GM12873 (cell line): ENCODE measurements around the gene PTHLH.

Experiments
- TF ChIP-seq, protein P1 (sequence below): IDR thresholded peaks from 2 replicates; pipeline ENCODE4 v1.5.1; 2012; ENCODE audit warnings: low read depth, mild to moderate bottlenecking, moderate library complexity, low read length, control low read depth; ENCODE audit not compliant: insufficient read depth; ENCODE audit errors: missing control alignments

Gene PTHLH

GRCh38 chr12:27972721-27973120 lies at the start of gene PTHLH:
TSS of gene PTHLH (minus strand) at chr12:27972733. CDS start at chr12:27969494, 3,239 bp downstream.
- TF ChIP-seq, protein P1, sequence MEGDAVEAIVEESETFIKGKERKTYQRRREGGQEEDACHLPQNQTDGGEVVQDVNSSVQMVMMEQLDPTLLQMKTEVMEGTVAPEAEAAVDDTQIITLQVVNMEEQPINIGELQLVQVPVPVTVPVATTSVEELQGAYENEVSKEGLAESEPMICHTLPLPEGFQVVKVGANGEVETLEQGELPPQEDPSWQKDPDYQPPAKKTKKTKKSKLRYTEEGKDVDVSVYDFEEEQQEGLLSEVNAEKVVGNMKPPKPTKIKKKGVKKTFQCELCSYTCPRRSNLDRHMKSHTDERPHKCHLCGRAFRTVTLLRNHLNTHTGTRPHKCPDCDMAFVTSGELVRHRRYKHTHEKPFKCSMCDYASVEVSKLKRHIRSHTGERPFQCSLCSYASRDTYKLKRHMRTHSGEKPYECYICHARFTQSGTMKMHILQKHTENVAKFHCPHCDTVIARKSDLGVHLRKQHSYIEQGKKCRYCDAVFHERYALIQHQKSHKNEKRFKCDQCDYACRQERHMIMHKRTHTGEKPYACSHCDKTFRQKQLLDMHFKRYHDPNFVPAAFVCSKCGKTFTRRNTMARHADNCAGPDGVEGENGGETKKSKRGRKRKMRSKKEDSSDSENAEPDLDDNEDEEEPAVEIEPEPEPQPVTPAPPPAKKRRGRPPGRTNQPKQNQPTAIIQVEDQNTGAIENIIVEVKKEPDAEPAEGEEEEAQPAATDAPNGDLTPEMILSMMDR, result no peak

- TF ChIP-seq, protein P1, result no peak
Measured at GRCh38 chr12:28021704-28022103, 49.2 kb upstream of the PTHLH start.

DNA sequence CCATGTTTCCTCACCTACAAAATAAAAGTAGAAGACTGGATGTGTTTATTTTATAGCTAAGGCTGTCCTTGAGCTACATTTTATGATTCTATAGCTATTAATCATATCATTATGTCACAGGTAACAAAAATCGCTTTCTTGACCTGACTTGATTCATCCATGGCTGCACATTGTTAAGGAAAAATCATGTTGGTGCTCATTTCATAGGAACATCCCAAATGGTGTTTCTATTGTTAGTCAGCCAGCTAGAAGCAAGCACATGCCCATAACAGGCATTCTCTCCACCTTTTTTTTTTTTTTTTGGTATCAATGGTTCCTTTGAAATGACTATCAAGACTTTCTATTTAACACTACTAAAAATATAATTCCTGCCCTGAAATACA lies 45.3 kb upstream of the PTHLH start:
- TF ChIP-seq, protein P1, result no peak

- TF ChIP-seq, protein P1, result no peak
Measured at GRCh38 chr12:28017126-28017872, 44.8 kb upstream of the PTHLH start.

DNA sequence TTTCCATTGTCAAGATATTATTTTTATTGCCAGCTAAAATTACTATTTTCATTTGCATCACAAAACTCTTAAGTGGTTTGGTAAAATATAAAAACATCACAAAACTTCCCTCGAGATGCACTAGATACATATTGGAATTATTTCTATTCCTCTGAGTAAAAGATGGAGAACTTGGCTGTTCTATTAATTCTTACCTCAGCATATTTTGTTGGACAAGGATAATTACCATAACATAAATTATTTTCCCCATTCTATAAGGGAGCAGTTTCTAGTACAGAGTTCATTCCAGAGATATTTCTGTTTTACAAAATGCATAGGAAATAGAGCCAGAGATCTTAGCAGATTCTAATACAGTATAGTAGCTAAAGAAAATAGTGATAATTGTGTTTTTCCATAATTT lies 42.6 kb upstream of the PTHLH start:
- TF ChIP-seq, protein P1, result no peak

DNA sequence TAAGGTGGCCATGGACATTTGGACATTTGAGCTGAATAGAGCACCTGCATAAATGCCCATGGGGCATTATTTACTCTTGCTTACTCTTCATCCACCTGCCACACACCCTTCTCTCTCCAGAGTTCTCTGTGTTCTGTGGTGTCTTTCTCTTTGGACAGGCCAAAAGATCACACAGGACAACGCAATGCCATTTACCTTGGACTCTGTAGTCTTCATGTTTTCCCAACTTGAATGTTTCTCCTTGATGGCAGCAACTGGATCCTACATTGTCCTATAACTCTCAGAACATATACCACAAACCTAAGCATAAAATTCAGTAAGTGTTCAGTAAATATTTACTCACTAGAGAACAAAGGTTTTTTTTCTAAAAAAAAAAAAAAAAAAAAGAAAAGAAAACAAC lies 41.7 kb upstream of the PTHLH start:
- TF ChIP-seq, protein P1, result no peak

DNA sequence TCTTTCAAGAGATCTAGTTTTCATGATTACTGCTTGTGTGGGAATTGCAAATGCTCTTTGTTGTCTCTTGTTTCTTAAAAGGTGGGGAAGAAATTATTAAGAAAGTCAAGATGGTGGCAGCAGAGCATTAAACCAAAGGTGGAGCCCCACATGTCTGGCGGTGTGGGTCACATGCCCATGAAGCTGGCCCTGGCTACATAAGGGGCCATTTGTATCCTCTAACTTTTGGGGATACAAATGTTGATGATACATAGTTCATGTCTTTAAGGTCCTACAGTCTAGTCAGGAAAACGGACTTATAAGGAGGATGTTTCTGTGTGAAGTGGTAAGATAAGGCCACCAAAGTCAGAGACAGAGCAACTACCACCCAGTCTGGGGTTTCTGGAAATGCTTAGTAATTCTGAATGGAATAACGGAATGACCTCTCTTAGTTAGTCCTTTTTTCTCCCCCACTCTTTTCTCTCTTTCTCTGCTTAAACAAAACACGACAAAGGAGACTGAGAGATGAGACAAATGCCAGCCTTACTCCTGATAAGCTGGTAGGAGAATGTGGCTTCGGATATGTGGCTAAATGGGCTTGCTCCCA lies 39.9 kb upstream of the PTHLH start:
- TF ChIP-seq, protein P1, result no peak
